Measurements from ENCODE around the gene DARS2.

DARS2 gene

DNA sequence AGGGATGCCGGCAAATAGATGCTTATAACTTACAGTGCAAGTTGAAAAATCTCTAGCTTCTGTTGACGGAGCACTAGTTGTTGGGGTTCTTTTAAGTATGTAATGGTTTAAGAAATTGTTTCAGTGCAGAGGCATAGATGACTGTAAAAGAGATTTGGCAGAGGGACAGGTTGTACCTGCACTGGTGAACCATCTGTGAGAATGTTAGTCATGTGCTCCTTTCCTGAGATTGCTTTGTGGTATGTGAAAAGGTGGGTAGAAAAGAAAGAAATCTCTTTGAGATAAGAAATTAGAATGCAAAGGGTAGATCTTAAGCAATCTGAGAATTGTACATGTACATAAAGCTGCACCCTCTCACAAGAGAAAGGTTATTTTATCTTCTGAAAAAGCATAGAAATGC, 63.2 kb downstream of the DARS2 start:
- no peak for DNase-seq (ENCODE audit: low read depth)

DNA sequence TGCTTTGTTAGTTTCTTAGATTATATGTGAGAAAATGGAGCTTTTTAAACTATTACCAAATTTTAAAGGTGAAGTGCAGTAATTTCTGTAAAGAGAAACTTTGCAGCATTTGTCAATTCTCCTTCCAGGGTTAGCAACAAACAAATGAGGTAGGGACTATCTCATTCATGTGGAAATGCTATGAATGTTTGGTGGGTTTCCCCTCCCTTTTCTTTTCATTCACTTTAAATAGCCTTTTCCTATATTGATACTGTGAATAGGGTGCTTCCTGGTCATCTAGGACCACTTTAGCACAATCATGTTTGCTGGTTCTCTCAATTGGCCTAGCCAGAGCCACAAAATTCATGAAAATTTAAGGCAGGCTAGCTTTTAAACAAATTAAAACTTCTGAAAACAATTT, 64.3 kb downstream of the DARS2 start:
- DNase-seq (ENCODE audit: low read depth): no peak

DNA sequence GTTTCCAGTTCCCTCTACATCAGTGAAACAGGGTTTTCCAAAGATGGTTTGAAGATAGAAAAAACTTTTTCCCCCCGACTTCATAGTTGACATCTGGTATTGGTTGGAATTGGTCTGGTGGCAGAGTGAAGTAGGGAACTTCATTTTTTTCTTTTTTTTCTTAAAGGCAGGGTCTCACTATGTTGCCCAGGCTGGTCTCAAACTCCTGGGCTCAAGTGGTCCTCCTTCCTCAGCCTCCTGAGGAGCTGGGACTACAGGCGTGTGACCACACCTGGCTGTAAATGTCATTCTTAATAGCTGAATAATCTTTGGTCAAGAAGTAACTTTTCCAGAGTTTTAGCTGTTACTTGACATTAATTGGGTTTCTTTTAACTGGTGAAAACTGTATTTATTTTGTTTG, 65.4 kb downstream of the DARS2 start:
- DNase-seq (ENCODE audit: low read depth): no peak

DNA sequence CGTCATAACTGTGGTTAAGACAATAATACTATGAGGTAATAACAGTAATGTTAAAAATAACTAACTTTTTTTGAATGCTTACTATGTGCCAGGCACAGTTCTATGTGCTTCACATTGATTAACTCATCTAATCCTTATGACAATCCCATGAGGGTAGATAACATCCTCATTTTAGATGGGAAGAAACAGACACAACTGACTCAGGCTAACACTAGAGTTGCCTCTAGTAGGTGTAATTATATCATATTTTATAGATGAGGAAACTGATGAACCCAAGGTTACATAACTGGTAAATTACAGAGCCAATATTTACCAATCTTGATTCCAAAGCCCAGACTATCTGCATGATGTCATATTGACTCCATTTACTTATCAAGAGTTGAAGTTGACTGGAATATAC, 69.1 kb downstream of the DARS2 start:
- no peak for DNase-seq (ENCODE audit: low read depth)

DNA sequence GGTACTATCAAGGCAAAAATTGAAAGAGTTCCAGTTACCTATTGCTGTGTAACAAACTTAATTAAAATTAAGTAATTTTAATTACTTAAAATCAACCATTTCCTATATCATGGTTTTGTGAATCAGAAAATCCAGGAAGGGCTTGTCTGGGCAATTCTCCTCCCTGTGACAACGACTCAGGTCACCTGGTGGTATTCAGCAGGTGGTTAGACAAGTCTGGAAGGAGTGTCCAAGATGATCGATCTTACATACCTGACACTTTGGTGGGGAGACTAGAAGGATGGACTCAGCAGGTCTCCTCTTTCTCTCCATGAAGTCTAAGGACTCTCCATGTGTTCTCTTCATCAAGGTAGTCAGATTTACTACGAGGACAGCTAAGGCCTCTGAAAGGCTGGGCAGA, 69.7 kb downstream of the DARS2 start:
- DNase-seq (ENCODE audit: low read depth): no peak

DNA sequence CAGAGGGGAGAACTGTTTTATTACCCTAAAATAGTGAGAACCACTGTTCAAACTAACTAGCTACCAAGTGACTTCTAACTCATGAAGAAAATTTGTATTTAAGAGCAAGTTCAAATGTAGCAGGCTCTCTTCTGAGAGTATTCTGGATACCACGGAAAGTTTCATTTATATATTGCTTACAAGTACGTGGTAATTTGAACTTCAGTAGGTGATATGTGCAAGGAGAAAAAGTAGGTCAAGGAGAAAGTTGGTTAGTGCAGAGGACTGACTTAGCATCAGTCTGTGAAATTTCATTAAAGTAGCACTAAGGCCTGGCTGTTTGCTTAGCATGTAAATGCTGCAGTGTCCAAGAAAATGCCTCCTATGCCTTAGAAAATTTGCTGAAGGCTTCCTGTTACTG, 76.0 kb downstream of the DARS2 start:
- no peak for DNase-seq (ENCODE audit: low read depth)

DNA sequence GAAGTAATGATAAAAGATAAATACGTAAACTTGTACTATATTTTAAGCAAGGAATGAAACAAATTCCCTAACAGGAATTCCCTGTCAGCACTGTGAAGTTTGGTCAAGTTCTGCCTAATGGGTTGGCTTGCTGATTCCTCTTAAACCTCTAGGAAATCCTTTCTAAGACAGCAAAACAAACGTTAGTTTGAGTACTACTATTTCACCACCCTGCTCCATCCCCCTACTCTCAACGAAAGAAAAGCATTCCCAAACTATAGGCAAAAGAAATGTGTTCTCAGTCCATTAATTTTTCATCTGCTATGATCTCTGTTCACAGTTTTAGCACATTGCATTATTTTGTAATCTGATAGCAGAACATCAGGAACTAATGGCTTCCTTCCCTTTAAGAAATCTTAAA, 76.5 kb downstream of the DARS2 start:
- DNase-seq (ENCODE audit: low read depth): no peak

DNA sequence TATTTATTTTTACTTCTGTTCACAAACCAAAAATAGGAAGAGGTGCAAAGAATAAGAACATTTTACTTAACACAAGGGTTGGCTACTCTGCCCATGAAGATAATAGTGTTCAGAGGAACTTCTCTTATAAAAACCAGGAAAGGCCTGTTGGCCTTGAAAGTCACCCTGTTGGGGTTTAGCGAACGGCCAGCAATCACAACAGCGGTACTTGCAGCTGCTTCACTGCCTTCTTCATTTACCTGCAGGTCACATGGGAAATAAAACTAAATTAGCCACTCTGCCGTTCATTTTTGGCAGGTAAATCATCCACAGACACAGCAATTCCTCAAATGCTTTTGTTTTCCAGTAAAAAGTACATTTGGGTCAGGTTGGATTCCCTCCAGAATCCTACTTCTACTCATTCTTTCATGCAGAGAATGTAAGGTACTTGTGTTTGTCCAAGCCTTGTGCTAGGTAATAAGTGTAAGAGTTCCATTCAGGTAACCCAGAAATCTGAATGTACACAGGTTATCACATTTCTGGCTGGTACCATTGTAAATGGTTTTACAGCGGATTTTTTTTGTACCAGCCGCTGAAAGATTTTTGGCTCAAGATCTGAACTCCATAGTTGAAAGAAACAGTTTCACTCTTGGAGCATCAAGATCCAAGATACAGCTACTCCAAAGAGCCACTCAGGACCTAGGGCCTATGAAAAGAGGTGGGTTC, 79.5 kb downstream of the DARS2 start:
- DNase-seq (ENCODE audit: low read depth): no peak

Data from stimulated activated CD8-positive, alpha-beta memory T cell treated with anti-CD3 and anti-CD28 coated beads, Interleukin-7, amount 100 ng/mL, for 24 hours (primary cell).